Caco-2 (cell line): ENCODE measurements around the gene MYT1. TPM values are rescaled to one million over a fixed set of nuclear protein-coding genes. Genes with fewer than 3 reads are reported as not detected.

Source experiments
- Bru-seq: library from RNA; stranded (reverse); fragments of 400-500 nt; gene quantifications from one replicate; lab custom pipeline; 2021; lab: Mats Ljungman, UMichigan
- BruChase-seq, 2 experiments: library from RNA; stranded (reverse); fragments of 400-500 nt; gene quantifications; one replicate each; lab custom pipeline; 2021; lab: Mats Ljungman, UMichigan
- BruUV-seq: library from RNA; stranded (reverse); fragments of 400-500 nt; replicated peaks from 2 replicates; lab custom pipeline; 2021; lab: Mats Ljungman, UMichigan
- CTCF ChIA-PET: fragments of 300-600 bp; sonication (Branson Sonifier 250); formaldehyde crosslinking; loops from one replicate; lab custom pipeline; 2022; ENCODE audit warnings: antibody characterized with exemption; lab: Charles Lee
- POLR2A ChIA-PET: fragments of 300-600 bp; sonication (Branson Sonifier 250); formaldehyde crosslinking; loops from one replicate; lab custom pipeline; 2022; ENCODE audit warnings: antibody characterized with exemption; lab: Charles Lee
- DNase-seq, 2 experiments: peaks; one replicate each; pipeline versions ENCODE4 v3.0.0 to v3.0.0-alpha.2; 2020 to 2022
- H3K27me3 ChIP-seq: replicated peaks from 2 replicates; pipeline ENCODE4 v1.6.0; 2011; ENCODE audit warnings: low read length; ENCODE audit not compliant: control insufficient read depth, insufficient read depth
- H3K36me3 ChIP-seq: 2 replicates; pipeline ENCODE4 v1.5.1; 2011; ENCODE audit warnings: low read length; ENCODE audit not compliant: control insufficient read depth, insufficient read depth
- H3K4me1 ChIP-seq: fragments of 250-450 bp; sonication (Bioruptor Pico); 2 replicates; pipeline ENCODE4 v1.5.1; 2020; ENCODE audit warnings: mild to moderate bottlenecking
- H3K4me3 ChIP-seq: 2 replicates; pipeline ENCODE4 v1.5.1; 2011; ENCODE audit warnings: low read depth, mild to moderate bottlenecking, control low read depth, low read length
- H3K9me3 ChIP-seq: fragments of 250-450 bp; sonication (Bioruptor Pico); 2 replicates; pipeline ENCODE4 v1.5.1; 2020; ENCODE audit warnings: mild to moderate bottlenecking, moderate library complexity
- H3K27ac Mint-ChIP-seq: one replicate; pipeline ENCODE4 v1.8.0; 2022; ENCODE audit warnings: mixed read lengths; ENCODE audit not compliant: unreplicated experiment
- H3K27me3 Mint-ChIP-seq: one replicate; pipeline ENCODE4 v1.8.0; 2022; ENCODE audit warnings: mixed read lengths; ENCODE audit not compliant: insufficient read depth, unreplicated experiment
- H3K36me3 Mint-ChIP-seq: one replicate; pipeline ENCODE4 v1.8.0; 2022; ENCODE audit warnings: mild to moderate bottlenecking, mixed read lengths; ENCODE audit not compliant: insufficient read depth, unreplicated experiment
- H3K4me1 Mint-ChIP-seq: one replicate; pipeline ENCODE4 v1.8.0; 2022; ENCODE audit warnings: low read depth, mixed read lengths; ENCODE audit not compliant: unreplicated experiment
- H3K4me3 Mint-ChIP-seq: one replicate; pipeline ENCODE4 v1.8.0; 2022; ENCODE audit warnings: mild to moderate bottlenecking, moderate library complexity, mixed read lengths; ENCODE audit not compliant: unreplicated experiment
- H3K9me3 Mint-ChIP-seq: one replicate; pipeline ENCODE4 v1.8.0; 2022; ENCODE audit warnings: mixed read lengths; ENCODE audit not compliant: unreplicated experiment
- CTCF ChIP-seq, 2 experiments: fragments of 200-600 bp in 1 of 2; IDR thresholded peaks; 1 replicate in 1 of 2; 2 replicates in 1 of 2; pipeline versions ENCODE4 v1.5.1 to v1.8.0; 2011 to 2022; ENCODE audit warnings: antibody characterized with exemption in 1 of 2, control low read depth in 1 of 2, inconsistent platforms in 1 of 2, low read depth in 1 of 2, low read length in 1 of 2, mild to moderate bottlenecking in 1 of 2, moderate library complexity in 1 of 2; ENCODE audit not compliant: insufficient read depth in 1 of 2, severe bottlenecking in 1 of 2, unreplicated experiment in 1 of 2
- intact Hi-C: fragments of 100-400 bp; cut with micrococcal nuclease; formaldehyde crosslinking; loops from one replicate; pipeline ENCODE4 v1.10.0; 2022; ENCODE audit not compliant: unreplicated experiment
- long read RNA-seq: library from polyadenylated mRNA; stranded (forward); transcript quantifications from one replicate; pipeline ENCODE4 v2.0.0, GENCODE V29; 2022
- total RNA-seq: library from RNA; stranded (reverse); gene quantifications from 2 replicates; pipeline ENCODE4 v1.2.3, GENCODE V29; 2022

MYT1 gene
- total RNA-seq (0.25 and 0.65 TPM in 2 replicates), Bru-seq, nascent RNA (percentile 19 among the genes with signal in this experiment), BruChase-seq, experiment 1, labeled RNA remaining after a 2-hour chase (percentile 19 among the genes with signal in this experiment), BruChase-seq, experiment 2, labeled RNA remaining after a 6-hour chase (percentile 20 among the genes with signal in this experiment)
- long read RNA-seq, result 0 reads

DNA sequence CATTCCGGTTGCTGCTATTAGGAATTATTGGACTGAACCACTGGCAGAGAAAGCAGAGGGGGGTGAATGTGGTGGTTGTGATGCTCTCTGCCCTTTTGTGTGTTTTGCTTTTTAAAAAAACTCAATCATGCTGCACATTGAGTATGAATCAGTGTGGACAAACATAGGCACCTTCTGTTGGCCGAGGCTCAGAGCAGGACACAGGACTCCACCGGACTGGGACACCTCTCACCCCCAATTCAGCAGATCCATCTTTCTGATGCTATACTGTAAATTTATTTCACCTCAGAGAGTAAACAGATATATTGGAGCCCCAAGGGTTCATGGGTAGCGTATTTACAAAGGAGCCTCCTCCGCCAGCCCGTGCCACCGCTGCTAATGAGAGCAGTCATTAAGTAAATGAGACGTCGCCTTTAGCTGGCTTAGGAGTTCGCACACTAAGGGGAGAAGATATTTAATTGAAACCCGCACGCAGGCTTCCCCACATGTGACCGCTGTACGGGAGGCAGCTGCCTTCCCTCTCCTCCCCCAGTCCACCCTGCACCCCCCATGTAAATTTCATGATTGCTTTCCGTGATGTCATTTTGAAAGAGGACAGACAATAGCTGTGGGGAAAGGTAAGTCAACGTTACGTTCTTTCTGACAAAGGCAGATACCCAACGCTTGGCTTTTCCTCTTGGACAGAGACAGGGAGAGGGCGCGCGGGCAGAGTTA is at the start of gene MYT1:
Gene MYT1, plus strand, starts transcription at position 330 of the 714 bp plus-strand sequence. CDS start 34,410 bp downstream, outside the sequence.
- no peak within 1 kb of the TSS for H3K27ac Mint-ChIP-seq
- Histone ChIP-seq H3K9me3 (no peaks in the 10 kb centered on the region), H3K36me3 (no peaks in the 10 kb centered on the region), H3K4me1 (no peaks in the 10 kb centered on the region), H3K27me3 (peaks cover 9% of the 10 kb centered on the region), H3K4me3 (no peak within 1 kb of the TSS)
- TF ChIP-seq CTCF (IDR thresholded peaks at IDR 0.05; ENCODE audit: insufficient read depth in 1 of 2, low read depth in 1 of 2, low read length in 1 of 2, severe bottlenecking in 1 of 2, unreplicated experiment in 1 of 2), result no peak
- no peak within 1 kb of the TSS for H3K4me3 Mint-ChIP-seq
- BruUV-seq, result no TSS peak
- H3K4me1 Mint-ChIP-seq, result no peaks in the 10 kb centered on the region
- peaks cover 46% of the 10 kb centered on the region for H3K27me3 Mint-ChIP-seq
- no peak for DNase-seq
- no peaks in the 10 kb centered on the region for H3K36me3 Mint-ChIP-seq
- no peaks in the 10 kb centered on the region for H3K9me3 Mint-ChIP-seq
- intact Hi-C loops, result no loop called here
- ChIA-PET CTCF (interaction anchor here (0.7 kb wide), 1 partner anchor 47 kb away, joined by 6 read pairs; no protein-coding TSS in a partner anchor), POLR2A (interaction anchor here (0.6 kb wide), 1 partner anchor 1898 kb away, joined by 5 read pairs; no protein-coding TSS in a partner anchor)

GRCh38 chr20:64115171-64115911 is 48.9 kb upstream of the MYT1 start:
- Mint-ChIP-seq H3K27ac (no peak overlapping the region), H3K9me3 (no peaks in the 10 kb centered on the region), H3K27me3 (peaks cover 4% of the 10 kb centered on the region), H3K4me1 (no peaks in the 10 kb centered on the region), H3K4me3 (no peak overlapping the region), H3K36me3 (peaks cover 6% of the 10 kb centered on the region)
- no peaks in the 10 kb centered on the region for H3K36me3 ChIP-seq
- H3K4me1 ChIP-seq, result no peaks in the 10 kb centered on the region
- H3K27me3 ChIP-seq, result no peaks in the 10 kb centered on the region
- intact Hi-C loops, result no loop called here
- H3K9me3 ChIP-seq, result no peaks in the 10 kb centered on the region
- TF ChIP-seq CTCF (IDR thresholded peaks at IDR 0.05; ENCODE audit: insufficient read depth in 1 of 2, low read depth in 1 of 2, low read length in 1 of 2, severe bottlenecking in 1 of 2, unreplicated experiment in 1 of 2), result no peak
- ChIA-PET POLR2A (interaction anchor here (0.6 kb wide), 2 partner anchors 36 to 134 kb away, joined by 3 to 4 read pairs; partner anchors contain the start of gene RGS19), CTCF (interaction anchor here (2.2 to 2.7 kb wide), 2 partner anchors 13 to 32 kb away, joined by 11 to 15 read pairs; partner anchors contain the start of gene LKAAEAR1)
- peak; percentile 11 to 46 for DNase-seq
- BruUV-seq, result no TSS peak
- H3K4me3 ChIP-seq, result no peak overlapping the region

DNA sequence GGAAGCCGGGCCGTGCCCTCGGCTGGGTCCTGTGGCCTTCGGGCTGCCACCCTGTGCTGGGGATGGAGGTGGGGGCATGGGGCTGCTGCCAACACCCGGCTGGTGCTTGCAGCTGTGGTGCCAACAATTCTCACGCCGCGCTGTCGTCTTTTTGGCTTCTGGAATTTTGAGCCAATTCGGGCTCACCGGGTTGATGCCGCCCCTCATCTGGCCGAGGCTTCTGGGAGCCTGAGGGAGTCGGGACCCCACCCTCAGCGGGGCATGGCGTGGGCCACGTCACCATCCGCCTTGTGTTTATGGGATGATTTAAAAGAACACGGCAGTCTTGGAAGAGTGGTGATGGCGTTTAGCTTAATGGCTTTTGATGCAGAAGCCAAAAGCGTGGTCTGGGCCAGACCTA is 48.2 kb upstream of the MYT1 start:
- intact Hi-C loops, result no loop called here
- Mint-ChIP-seq H3K27me3 (peaks cover 4% of the 10 kb centered on the region), H3K27ac (no peak overlapping the region), H3K36me3 (peaks cover 7% of the 10 kb centered on the region), H3K4me1 (no peaks in the 10 kb centered on the region), H3K9me3 (no peaks in the 10 kb centered on the region), H3K4me3 (no peak overlapping the region)
- H3K4me1 ChIP-seq, result no peaks in the 10 kb centered on the region
- no peaks in the 10 kb centered on the region for H3K36me3 ChIP-seq
- POLR2A ChIA-PET, result interaction anchor here (0.6 kb wide), 1 partner anchor 37 kb away, joined by 3 read pairs; the partner anchor contains the start of gene RGS19
- DNase-seq, result peak in 1 of 2 experiments; percentile 3
- H3K9me3 ChIP-seq, result no peaks in the 10 kb centered on the region
- BruUV-seq, result no TSS peak
- H3K4me3 ChIP-seq, result no peak overlapping the region
- H3K27me3 ChIP-seq, result no peaks in the 10 kb centered on the region
- CTCF ChIA-PET, result interaction anchor here (2.2 to 2.7 kb wide), 2 partner anchors 14 to 33 kb away, joined by 11 to 15 read pairs; partner anchors contain the start of gene LKAAEAR1
- TF ChIP-seq CTCF (IDR thresholded peaks at IDR 0.05; ENCODE audit: insufficient read depth in 1 of 2, low read depth in 1 of 2, low read length in 1 of 2, severe bottlenecking in 1 of 2, unreplicated experiment in 1 of 2), result no peak
